H1 (cell line): Measurements from ENCODE around the gene UBTD2. TPM values are rescaled to one million over a fixed set of nuclear protein-coding genes. Genes with fewer than 3 reads are reported as not detected.

ENCODE experiments used
- CTCF ChIA-PET: fragments of 300-600 bp; sonication (Branson Sonifier 250); formaldehyde crosslinking; loops from one replicate; lab custom pipeline; 2021; ENCODE audit not compliant: partially characterized antibody; lab: Charles Lee
- POLR2A ChIA-PET: fragments of 300-600 bp; sonication (Branson Sonifier 250); formaldehyde crosslinking; loops from one replicate; lab custom pipeline; 2021; ENCODE audit warnings: inconsistent platforms; ENCODE audit not compliant: partially characterized antibody; lab: Charles Lee
- DNase-seq, 2 experiments: peaks; one replicate each; pipeline versions ENCODE4 v3.0.0 to v3.0.0-alpha.2; 2010 to 2022; ENCODE audit warnings: low spot score in 2 of 2, low read depth in 1 of 2, mixed read lengths in 1 of 2
- FAIRE-seq: peaks from 2 replicates; lab custom pipeline; 2011; peaks lifted over from hg19 to GRCh38; lab: Jason Lieb, UNC
- H2AFZ ChIP-seq: 2 replicates; pipeline ENCODE4 v1.8.1; 2012; ENCODE audit warnings: low read length, inconsistent platforms
- H2AK5ac ChIP-seq: 2 replicates; pipeline ENCODE4 v1.6.1; 2013; ENCODE audit warnings: low read depth, low read length
- H2BK120ac ChIP-seq: replicated peaks from 2 replicates; pipeline ENCODE3; 2013; ENCODE audit warnings: low read depth, low read length, inconsistent platforms
- H2BK12ac ChIP-seq: 2 replicates; pipeline ENCODE4 v1.6.1; 2013; ENCODE audit warnings: low read depth, low read length
- H2BK15ac ChIP-seq: 2 replicates; pipeline ENCODE4 v1.6.1; 2013; ENCODE audit warnings: low read length
- H2BK20ac ChIP-seq: 2 replicates; pipeline ENCODE4 v1.6.1; 2013; ENCODE audit warnings: low read length
- H2BK5ac ChIP-seq: 2 replicates; pipeline ENCODE4 v1.6.1; 2013; ENCODE audit warnings: low read depth, low read length
- H3K14ac ChIP-seq: 2 replicates; pipeline ENCODE4 v1.6.1; 2013; ENCODE audit warnings: inconsistent platforms; ENCODE audit not compliant: insufficient read length
- H3K18ac ChIP-seq: 2 replicates; pipeline ENCODE4 v1.6.1; 2013; ENCODE audit warnings: low read length; ENCODE audit errors: extremely low read depth
- H3K23ac ChIP-seq: 2 replicates; pipeline ENCODE4 v1.6.1; 2013; ENCODE audit warnings: inconsistent platforms; ENCODE audit not compliant: insufficient read length
- H3K23me2 ChIP-seq: 2 replicates; pipeline ENCODE4 v1.6.1; 2013; ENCODE audit warnings: low read depth, low read length
- H3K27ac ChIP-seq: 2 replicates; pipeline ENCODE4 v1.6.1; 2011; ENCODE audit warnings: low read depth, low read length, inconsistent platforms
- H3K27me3 ChIP-seq, 4 experiments: replicated peaks in 1 of 4; 1 replicate in 1 of 4; 2 replicates in 3 of 4; pipeline versions ENCODE4 v1.6.1 to v1.8.1; 2011 to 2013; ENCODE audit warnings: low read length in 3 of 4, mild to moderate bottlenecking in 3 of 4, inconsistent platforms in 2 of 4, mixed read lengths in 2 of 4, moderate library complexity in 1 of 4; ENCODE audit not compliant: control insufficient read depth in 3 of 4, insufficient read depth in 3 of 4; ENCODE audit errors: extremely low read depth in 1 of 4
- H3K36me3 ChIP-seq, 4 experiments: 2 replicates each; pipeline versions ENCODE4 v1.6.1 to v1.8.1; 2011 to 2013; ENCODE audit warnings: mild to moderate bottlenecking in 4 of 4, low read length in 3 of 4, moderate library complexity in 2 of 4, control low read depth in 1 of 4, inconsistent platforms in 1 of 4; ENCODE audit not compliant: insufficient read depth in 4 of 4, control insufficient read depth in 2 of 4
- H3K4ac ChIP-seq: replicated peaks from 2 replicates; pipeline ENCODE3; 2013; ENCODE audit warnings: low read length, low read depth, mixed read lengths, inconsistent platforms; ENCODE audit not compliant: insufficient read length
- H3K4me1 ChIP-seq, 4 experiments: replicated peaks in 1 of 4; 1 replicate in 1 of 4; 2 replicates in 3 of 4; pipeline versions ENCODE4 v1.6.1 to v1.8.1; 2011 to 2013; ENCODE audit warnings: low read length in 3 of 4, inconsistent platforms in 2 of 4, mixed read lengths in 1 of 4; ENCODE audit not compliant: insufficient read depth in 4 of 4, control insufficient read depth in 3 of 4
- H3K4me2 ChIP-seq, 2 experiments: 2 replicates each; pipeline versions ENCODE4 v1.6.1 to v1.8.1; 2011 to 2013; ENCODE audit warnings: low read depth in 2 of 2, low read length in 2 of 2, control low read depth in 1 of 2, inconsistent platforms in 1 of 2, mild to moderate bottlenecking in 1 of 2; ENCODE audit not compliant: insufficient read depth in 1 of 2
- H3K4me3 ChIP-seq, 4 experiments: fragments of 200-600, 300-600 bp in 1 of 4; sonication (generic), shearing (Covaris generic), sonication (Bioruptor Twin) in 1 of 4; 2 replicates each; pipeline versions ENCODE4 v1.5.1 to v1.8.1; 2011 to 2016; ENCODE audit warnings: low read length in 4 of 4, low read depth in 3 of 4, control low read depth in 2 of 4, inconsistent platforms in 2 of 4, mild to moderate bottlenecking in 2 of 4, mixed read lengths in 1 of 4, moderate library complexity in 1 of 4; ENCODE audit not compliant: insufficient read depth in 2 of 4; ENCODE audit errors: extremely low read depth in 1 of 4
- H3K56ac ChIP-seq: replicated peaks from 2 replicates; pipeline ENCODE3; 2013; ENCODE audit warnings: low read depth, mild to moderate bottlenecking, mixed read lengths, low read length, inconsistent platforms; ENCODE audit not compliant: insufficient read length
- H3K79me1 ChIP-seq: 2 replicates; pipeline ENCODE4 v1.6.1; 2013; ENCODE audit warnings: low read depth, low read length, control low read depth
- H3K79me2 ChIP-seq, 2 experiments: 2 replicates each; pipeline versions ENCODE4 v1.6.1 to v1.8.1; 2012 to 2013; ENCODE audit warnings: low read length in 2 of 2, mild to moderate bottlenecking in 2 of 2, inconsistent platforms in 1 of 2; ENCODE audit not compliant: insufficient read depth in 2 of 2, control insufficient read depth in 1 of 2
- H3K9ac ChIP-seq, 4 experiments: replicated peaks in 1 of 4; 1 replicate in 1 of 4; 2 replicates in 3 of 4; pipeline versions ENCODE4 v1.6.1 to v1.8.1; 2011 to 2013; ENCODE audit warnings: low read depth in 3 of 4, low read length in 3 of 4, control low read depth in 2 of 4, mild to moderate bottlenecking in 2 of 4, moderate library complexity in 2 of 4, inconsistent platforms in 1 of 4; ENCODE audit errors: extremely low read depth in 1 of 4
- H3K9me3 ChIP-seq, 2 experiments: 2 replicates each; pipeline versions ENCODE4 v1.6.1 to v1.8.1; 2012 to 2013; ENCODE audit warnings: mild to moderate bottlenecking in 2 of 2, moderate library complexity in 2 of 2, control low read depth in 1 of 2, inconsistent platforms in 1 of 2, low read depth in 1 of 2, low read length in 1 of 2, mixed read lengths in 1 of 2; ENCODE audit not compliant: insufficient read depth in 2 of 2
- H4K20me1 ChIP-seq, 2 experiments: replicated peaks in 1 of 2; 2 replicates each; pipeline versions ENCODE3 to v1.8.1; 2011 to 2013; ENCODE audit warnings: inconsistent platforms in 2 of 2, low read length in 2 of 2, mild to moderate bottlenecking in 1 of 2; ENCODE audit not compliant: insufficient read depth in 2 of 2, control insufficient read depth in 1 of 2
- H4K5ac ChIP-seq: 2 replicates; pipeline ENCODE4 v1.6.1; 2013; ENCODE audit warnings: low read length, low read depth, mixed read lengths, inconsistent platforms; ENCODE audit not compliant: insufficient read length
- H4K8ac ChIP-seq: 2 replicates; pipeline ENCODE4 v1.8.0; 2013; ENCODE audit warnings: mild to moderate bottlenecking, moderate library complexity, low read length, inconsistent platforms; ENCODE audit not compliant: insufficient read depth; ENCODE audit errors: extremely low read depth
- H4K91ac ChIP-seq: replicated peaks from 2 replicates; pipeline ENCODE3; 2013; ENCODE audit warnings: low read length, mixed read lengths, inconsistent platforms; ENCODE audit not compliant: insufficient read length
- CBX5 ChIP-seq: fragments of 300-800, 300-1000 bp; sonication (generic); IDR thresholded peaks from 2 replicates; pipeline ENCODE4 v1.7.1; 2016; ENCODE audit warnings: antibody characterized with exemption, low read length, low read depth
- EP300 ChIP-seq, 2 experiments: IDR thresholded peaks; 1 replicate in 1 of 2; 2 replicates in 1 of 2; pipeline ENCODE4 v1.6.1; 2011 to 2012; ENCODE audit warnings: low read depth in 2 of 2, low read length in 2 of 2, mild to moderate bottlenecking in 2 of 2, borderline replicate concordance in 1 of 2, inconsistent platforms in 1 of 2, moderate library complexity in 1 of 2
- GTF2F1 ChIP-seq: IDR thresholded peaks from 2 replicates; pipeline ENCODE4 v1.6.1; 2012; ENCODE audit warnings: low read depth, low read length, improper control_type of control experiment, borderline replicate concordance
- POLR2AphosphoS5 ChIP-seq: IDR thresholded peaks from 2 replicates; pipeline ENCODE4 v1.6.1; 2011; ENCODE audit warnings: low read depth, low read length
- RBBP5 ChIP-seq: IDR thresholded peaks from 2 replicates; pipeline ENCODE4 v1.7.1; 2012; ENCODE audit warnings: low read depth, mild to moderate bottlenecking, inconsistent platforms, low read length, moderate library complexity, borderline replicate concordance
- RFX5 ChIP-seq: IDR thresholded peaks from 2 replicates; pipeline ENCODE4 v1.6.1; 2011; ENCODE audit warnings: low read depth, low read length, improper control_type of control experiment, borderline replicate concordance
- SP4 ChIP-seq: IDR thresholded peaks from 2 replicates; pipeline ENCODE4 v1.6.1; 2012; ENCODE audit warnings: low read length, inconsistent platforms
- TAF7 ChIP-seq: optimal IDR thresholded peaks from 2 replicates; pipeline ENCODE3; 2011; ENCODE audit warnings: low read depth, mild to moderate bottlenecking, inconsistent platforms, low read length, moderate library complexity, borderline replicate concordance
- TCF12 ChIP-seq: IDR thresholded peaks from 2 replicates; pipeline ENCODE4 v1.6.1; 2011; ENCODE audit warnings: low read depth, mild to moderate bottlenecking, low read length
- TEAD4 ChIP-seq: IDR thresholded peaks from 2 replicates; pipeline ENCODE4 v1.6.1; 2012; ENCODE audit warnings: low read depth, low read length, inconsistent platforms, mixed read lengths
- WGBS, 2 experiments: shearing (Covaris generic) in 1 of 2; methylation state at CpG; one replicate each; pipeline versions ENCODE4 v1.1.6 to v1.1.7; 2013 to 2015; ENCODE audit warnings: low lambda C conversion rate in 2 of 2, mixed read lengths in 2 of 2, inconsistent platforms in 1 of 2, low coverage in 1 of 2, missing lambda C conversion rate in 1 of 2; ENCODE audit not compliant: insufficient replicate concordance in 2 of 2, insufficient coverage in 1 of 2, insufficient read length in 1 of 2; ENCODE audit errors: extremely low coverage in 1 of 2, missing lambda C conversion rate in 1 of 2; 5-methylcytosine and 5-hydroxymethylcytosine counted together
- polyA plus RNA-seq, 7 experiments: library from polyadenylated mRNA; depleted of rRNA in 3 of 7; stranded (reverse) in 5 of 7; unstranded in 2 of 7; fragments of >200 nt in 5 of 7; fragments of 200-250 nt in 2 of 7; gene quantifications; 1 replicate in 5 of 7; 2 replicates in 1 of 7; 4 replicates in 1 of 7; pipeline versions ENCODE4 v1.2.1 to v1.2.3, GENCODE V29; 2011 to 2013; ENCODE audit warnings: missing spikeins in 2 of 7, mixed read lengths in 2 of 7
- total RNA-seq: library from RNA; stranded (reverse); fragmentation: NEBNext Ultra II Directional; extraction: Animal tissue kit (Norgen Biotek cat#: 25700); gene quantifications from 2 replicates; pipeline ENCODE4 v1.2.1, GENCODE V29; 2021
- TF ChIP-seq, protein P1 (sequence below), 3 experiments: IDR thresholded peaks; 1 replicate in 2 of 3; 2 replicates in 1 of 3; pipeline versions ENCODE4 v1.5.1 to v1.6.1; 2011; ENCODE audit warnings: low read length in 3 of 3, mild to moderate bottlenecking in 3 of 3, inconsistent platforms in 2 of 3, low read depth in 1 of 3, moderate library complexity in 1 of 3; ENCODE audit not compliant: insufficient read depth in 1 of 3; ENCODE audit errors: control extremely low read depth in 1 of 3

Gene UBTD2
- total and polyA plus RNA-seq, 2 of the 8 experiments (the other 6 are each of a cell fraction or from before 2014, with no cell fraction given): 14.5 to 39.2 TPM

DNA sequence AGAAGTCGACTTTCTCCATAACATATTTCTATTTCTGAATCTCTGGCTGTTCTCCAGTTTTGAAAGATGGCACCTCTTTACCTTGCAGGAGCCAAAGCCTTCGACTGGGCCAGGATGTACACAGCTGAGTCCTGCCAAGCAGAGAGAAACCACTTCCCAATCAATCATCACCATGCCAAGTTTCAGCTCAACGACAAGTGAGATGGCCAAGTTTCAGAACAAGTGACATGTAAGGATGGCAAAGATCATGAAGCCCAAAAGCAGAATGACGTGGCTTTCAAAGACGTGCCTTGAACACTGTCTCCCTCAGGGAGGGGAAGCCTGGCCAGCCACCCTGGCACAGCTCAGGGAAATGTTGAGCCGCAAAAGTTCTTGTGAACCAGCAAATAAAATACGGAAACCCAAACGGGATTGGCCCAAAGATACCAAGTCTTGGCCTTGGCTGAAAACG is 113.3 kb downstream of the UBTD2 start:
- H3K9ac ChIP-seq: no peak overlapping the region
- H2BK5ac ChIP-seq: no peak overlapping the region
- no peak overlapping the region for H3K23ac ChIP-seq
- DNase-seq (no peak), FAIRE-seq (no peak)
- 87% methylated on average over 9 of the region's 9 CpGs; no CpG with 5 or more reads in 1 of the 2 experiments for WGBS, 2 experiments
- H2AK5ac ChIP-seq: no peak overlapping the region; the same call in 1 of the 2 replicates
- peaks cover 0 to 10% (median 4%) of the 10 kb centered on the region in 4 experiments; a peak in 4 of 7 replicates for H3K4me1 ChIP-seq
- H2BK20ac ChIP-seq: no peak overlapping the region
- H3K23me2 ChIP-seq: no peaks in the 10 kb centered on the region; the same call in 1 of the 2 replicates
- H4K91ac ChIP-seq: no peak overlapping the region
- no peak overlapping the region for H4K5ac ChIP-seq
- H3K4me2 ChIP-seq: no peak overlapping the region
- H3K4me3 ChIP-seq: no peak overlapping the region
- H3K56ac ChIP-seq: no peak overlapping the region
- no peak overlapping the region for H2BK120ac ChIP-seq
- peaks cover 8% of the 10 kb centered on the region; the same call in 1 of the 2 replicates for H3K79me1 ChIP-seq
- H3K9me3 ChIP-seq: no peaks in the 10 kb centered on the region
- no peak overlapping the region for H3K27ac ChIP-seq
- no peak overlapping the region for H2AFZ ChIP-seq
- H2BK15ac ChIP-seq: no peak overlapping the region
- no peak overlapping the region for H3K18ac ChIP-seq
- H3K4ac ChIP-seq: no peak overlapping the region
- no peaks in the 10 kb centered on the region for H3K79me2 ChIP-seq
- H4K20me1 ChIP-seq: no peaks in the 10 kb centered on the region
- H3K14ac ChIP-seq: no peak overlapping the region
- H2BK12ac ChIP-seq: no peak overlapping the region
- H3K36me3 ChIP-seq: no peaks in the 10 kb centered on the region
- ChIA-PET POLR2A (interaction anchor here (0.9 kb wide), 1 partner anchor 9 kb away, joined by 3 read pairs; no protein-coding TSS in a partner anchor), CTCF (interaction anchor here (0.5 to 1.0 kb wide), 3 partner anchors 18 to 470 kb away, joined by 3 to 4 read pairs (median 3); partner anchors contain the start of gene STK10)
- no peak overlapping the region for H4K8ac ChIP-seq
- no peaks in the 10 kb centered on the region for H3K27me3 ChIP-seq
- no peak for TF ChIP-seq TCF12
- TF ChIP-seq TEAD4: no peak
- no peak for TF ChIP-seq SP4
- no peak for TF ChIP-seq POLR2AphosphoS5
- no peak for TF ChIP-seq TAF7
- no peak for TF ChIP-seq EP300 (IDR thresholded peaks at IDR 0.05; ENCODE audit: borderline replicate concordance in 1 of 2, low read depth in 2 of 2, low read length in 2 of 2)
- no peak for TF ChIP-seq CBX5
- TF ChIP-seq RFX5: no peak
- TF ChIP-seq GTF2F1: no peak
- TF ChIP-seq, protein P1, sequence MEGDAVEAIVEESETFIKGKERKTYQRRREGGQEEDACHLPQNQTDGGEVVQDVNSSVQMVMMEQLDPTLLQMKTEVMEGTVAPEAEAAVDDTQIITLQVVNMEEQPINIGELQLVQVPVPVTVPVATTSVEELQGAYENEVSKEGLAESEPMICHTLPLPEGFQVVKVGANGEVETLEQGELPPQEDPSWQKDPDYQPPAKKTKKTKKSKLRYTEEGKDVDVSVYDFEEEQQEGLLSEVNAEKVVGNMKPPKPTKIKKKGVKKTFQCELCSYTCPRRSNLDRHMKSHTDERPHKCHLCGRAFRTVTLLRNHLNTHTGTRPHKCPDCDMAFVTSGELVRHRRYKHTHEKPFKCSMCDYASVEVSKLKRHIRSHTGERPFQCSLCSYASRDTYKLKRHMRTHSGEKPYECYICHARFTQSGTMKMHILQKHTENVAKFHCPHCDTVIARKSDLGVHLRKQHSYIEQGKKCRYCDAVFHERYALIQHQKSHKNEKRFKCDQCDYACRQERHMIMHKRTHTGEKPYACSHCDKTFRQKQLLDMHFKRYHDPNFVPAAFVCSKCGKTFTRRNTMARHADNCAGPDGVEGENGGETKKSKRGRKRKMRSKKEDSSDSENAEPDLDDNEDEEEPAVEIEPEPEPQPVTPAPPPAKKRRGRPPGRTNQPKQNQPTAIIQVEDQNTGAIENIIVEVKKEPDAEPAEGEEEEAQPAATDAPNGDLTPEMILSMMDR (IDR thresholded peaks at IDR 0.05; ENCODE audit: control extremely low read depth in 1 of 3, insufficient read depth in 1 of 3, low read depth in 1 of 3, low read length in 3 of 3): no peak
- TF ChIP-seq RBBP5: no peak
